ENCODE results near the gene IPO4.

- no peak for TF ChIP-seq POLR2A (IDR thresholded peaks at IDR 0.05)
- TF ChIP-seq, protein P1, sequence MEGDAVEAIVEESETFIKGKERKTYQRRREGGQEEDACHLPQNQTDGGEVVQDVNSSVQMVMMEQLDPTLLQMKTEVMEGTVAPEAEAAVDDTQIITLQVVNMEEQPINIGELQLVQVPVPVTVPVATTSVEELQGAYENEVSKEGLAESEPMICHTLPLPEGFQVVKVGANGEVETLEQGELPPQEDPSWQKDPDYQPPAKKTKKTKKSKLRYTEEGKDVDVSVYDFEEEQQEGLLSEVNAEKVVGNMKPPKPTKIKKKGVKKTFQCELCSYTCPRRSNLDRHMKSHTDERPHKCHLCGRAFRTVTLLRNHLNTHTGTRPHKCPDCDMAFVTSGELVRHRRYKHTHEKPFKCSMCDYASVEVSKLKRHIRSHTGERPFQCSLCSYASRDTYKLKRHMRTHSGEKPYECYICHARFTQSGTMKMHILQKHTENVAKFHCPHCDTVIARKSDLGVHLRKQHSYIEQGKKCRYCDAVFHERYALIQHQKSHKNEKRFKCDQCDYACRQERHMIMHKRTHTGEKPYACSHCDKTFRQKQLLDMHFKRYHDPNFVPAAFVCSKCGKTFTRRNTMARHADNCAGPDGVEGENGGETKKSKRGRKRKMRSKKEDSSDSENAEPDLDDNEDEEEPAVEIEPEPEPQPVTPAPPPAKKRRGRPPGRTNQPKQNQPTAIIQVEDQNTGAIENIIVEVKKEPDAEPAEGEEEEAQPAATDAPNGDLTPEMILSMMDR (IDR thresholded peaks at IDR 0.05) = peak in 1 of 3 donors; percentile 47
Observed at GRCh38 chr14:24141097-24141880, 47.3 kb downstream of the IPO4 start, which contains the start of gene EMC9.
